OCI-LY7 (cell line): ENCODE data around the gene TBC1D7. TPM values are rescaled to one million over a fixed set of nuclear protein-coding genes. Genes with fewer than 3 reads are reported as not detected.

ENCODE experiments used
- BruUV-seq: library from RNA; stranded (reverse); fragments of 400-500 nt; replicated peaks from 2 replicates; lab custom pipeline; 2021; lab: Mats Ljungman, UMichigan
- CTCF ChIA-PET: fragments of 300-600 bp; sonication (Branson Sonifier 250); formaldehyde crosslinking; loops from one replicate; lab custom pipeline; 2022; ENCODE audit warnings: antibody characterized with exemption; ENCODE audit not compliant: unreplicated experiment; lab: Charles Lee
- POLR2A ChIA-PET: fragments of 300-600 bp; sonication (Branson Sonifier 250); formaldehyde crosslinking; loops from one replicate; lab custom pipeline; 2022; ENCODE audit warnings: antibody characterized with exemption; lab: Charles Lee
- DNase-seq: peaks from one replicate; pipeline ENCODE4 v3.0.0-alpha.2; 2015; ENCODE audit warnings: low spot score
- H2AFZ ChIP-seq: fragments of 200-600 bp; sonication (generic), shearing (Covaris generic); 2 replicates; pipeline ENCODE4 v1.6.1; 2014; ENCODE audit warnings: mild to moderate bottlenecking, antibody characterized with exemption, low read length, moderate library complexity
- H3K27ac ChIP-seq: fragments of 200-600 bp; sonication (generic); 2 replicates; pipeline ENCODE4 v1.5.1; 2014; ENCODE audit warnings: mixed run types, low read depth, mild to moderate bottlenecking, moderate library complexity, low read length, inconsistent platforms; ENCODE audit not compliant: poor library complexity, severe bottlenecking
- H3K36me3 ChIP-seq: fragments of 200-600 bp; sonication (generic); 2 replicates; pipeline ENCODE4 v1.6.1; 2014; ENCODE audit warnings: mild to moderate bottlenecking, antibody characterized with exemption, low read length, moderate library complexity, mixed read lengths; ENCODE audit not compliant: insufficient read depth
- H3K4me1 ChIP-seq: fragments of 200-600 bp; sonication (generic); 2 replicates; pipeline ENCODE4 v1.5.1; 2014; ENCODE audit warnings: mild to moderate bottlenecking, low read length; ENCODE audit not compliant: insufficient read depth, poor library complexity, severe bottlenecking
- H3K4me2 ChIP-seq: fragments of 200-600 bp; sonication (generic); 2 replicates; pipeline ENCODE4 v1.6.1; 2014; ENCODE audit warnings: mild to moderate bottlenecking, low read length
- H3K4me3 ChIP-seq: fragments of 200-600 bp; sonication (generic); 2 replicates; pipeline ENCODE4 v1.5.1; 2014; ENCODE audit warnings: mild to moderate bottlenecking, low read depth, low read length; ENCODE audit not compliant: poor library complexity, severe bottlenecking
- H3K79me2 ChIP-seq: fragments of 200-600 bp; sonication (generic); 2 replicates; pipeline ENCODE4 v1.6.1; 2016; ENCODE audit warnings: low read depth, mild to moderate bottlenecking, low read length, moderate library complexity, mixed read lengths; ENCODE audit not compliant: insufficient read depth
- H3K9me2 ChIP-seq: fragments of 200-600 bp; sonication (generic); 2 replicates; pipeline ENCODE4 v1.6.1; 2016; ENCODE audit warnings: mild to moderate bottlenecking, low read length, mixed read lengths; ENCODE audit not compliant: insufficient read depth
- H3K9me3 ChIP-seq: fragments of 200-600 bp; sonication (generic); 2 replicates; pipeline ENCODE4 v1.6.1; 2014; ENCODE audit warnings: mild to moderate bottlenecking, mixed run types, low read length, mixed read lengths
- H4K20me1 ChIP-seq: fragments of 200-600 bp; sonication (generic); 2 replicates; pipeline ENCODE4 v1.6.1; 2014; ENCODE audit warnings: mild to moderate bottlenecking, antibody characterized with exemption, low read length, moderate library complexity, mixed read lengths; ENCODE audit not compliant: insufficient read depth
- CTCF ChIP-seq: fragments of 200-600 bp; sonication (generic); conservative IDR thresholded peaks from 2 replicates; pipeline ENCODE4 v1.5.1; 2014; ENCODE audit warnings: mild to moderate bottlenecking, antibody characterized with exemption, low read length, moderate library complexity, mixed read lengths
- EZH2phosphoT487 ChIP-seq: fragments of 200-600 bp; sonication (generic); IDR thresholded peaks from 2 replicates; pipeline ENCODE4 v1.6.1; 2018; ENCODE audit warnings: low read depth, borderline replicate concordance, mild to moderate bottlenecking, mixed run types, antibody characterized with exemption, low read length, moderate library complexity, mixed read lengths
- intact Hi-C: fragments of 100-400 bp; cut with micrococcal nuclease; formaldehyde crosslinking; loops from one replicate; pipeline ENCODE4 v1.10.0; 2022; ENCODE audit not compliant: unreplicated experiment
- total RNA-seq, 2 experiments: library from RNA; depleted of rRNA in 1 of 2; stranded (reverse); fragments of >200 nt in 1 of 2; shearing (Covaris generic) in 1 of 2; gene quantifications; 2 replicates each; pipeline ENCODE4 v1.2.3, GENCODE V29; 2014 to 2022

The TBC1D7 gene
- total RNA-seq, 2 experiments from 2014 or later: 46.2 to 69.2 TPM

DNA sequence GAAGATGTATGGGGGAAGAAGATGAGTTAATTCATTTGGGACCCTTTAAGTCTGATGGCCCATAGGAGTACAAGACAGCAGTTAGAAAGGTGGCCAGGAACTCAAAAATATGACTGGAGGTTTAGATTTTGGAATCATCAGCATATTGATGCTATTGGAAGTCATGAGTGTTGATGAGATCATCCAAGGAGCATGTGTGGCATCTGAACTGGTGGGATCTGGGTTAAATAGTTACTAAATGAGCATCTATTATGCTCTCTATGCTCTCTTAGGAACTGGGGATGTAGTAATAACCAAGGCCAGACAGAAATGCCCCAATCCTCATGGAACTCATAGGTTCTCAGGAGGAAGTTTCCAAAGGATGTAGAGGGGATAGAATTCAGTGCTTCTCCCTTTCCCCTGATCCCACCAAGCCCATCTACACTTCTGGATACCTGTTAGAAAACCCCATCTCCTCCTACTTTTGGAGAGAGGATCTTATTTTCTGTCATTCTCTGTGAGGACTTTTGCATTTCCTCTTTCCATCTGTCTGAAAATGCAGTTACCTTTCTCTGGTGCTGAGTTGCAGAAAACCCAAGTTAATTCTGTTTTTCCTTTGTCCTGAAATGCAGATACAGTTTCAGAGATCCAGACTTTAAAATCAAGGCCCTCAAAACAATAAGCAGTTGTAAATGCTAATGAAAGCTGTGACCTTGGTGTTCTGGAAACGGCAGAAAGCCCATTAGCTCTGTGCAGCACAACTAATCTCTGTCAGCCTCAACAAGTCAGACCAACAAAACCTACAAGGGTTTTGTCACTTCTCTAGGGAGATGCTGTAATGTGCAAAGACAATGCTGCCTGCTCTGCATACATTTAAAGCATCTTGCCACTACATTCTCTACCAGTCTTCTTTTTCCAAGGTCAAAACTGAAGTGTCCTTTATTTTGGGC is 65.8 kb downstream of the TBC1D7 start:
- peak overlapping the region; percentile 80 for H3K4me2 ChIP-seq

GRCh38 chr6:13261464-13261994 is 66.8 kb downstream of the TBC1D7 start:
- Histone ChIP-seq H4K20me1 (no peaks in the 10 kb centered on the region), H3K9me2 (no peaks in the 10 kb centered on the region), H3K4me2 (peak overlapping the region; percentile 80), H3K4me1 (peaks cover 63% of the 10 kb centered on the region), H3K4me3 (peak overlapping the region; percentile 59), H3K27ac (peak overlapping the region; percentile 94), H2AFZ (peak overlapping the region; percentile 34; the same call in 1 of the 2 replicates), H3K79me2 (no peaks in the 10 kb centered on the region), H3K9me3 (peaks cover 4% of the 10 kb centered on the region; the same call in 1 of the 2 replicates), H3K36me3 (no peaks in the 10 kb centered on the region; the same call in 1 of the 2 replicates)
- TF ChIP-seq EZH2phosphoT487: no peak
- no peak for TF ChIP-seq CTCF
- no TSS peak for BruUV-seq
- POLR2A ChIA-PET: interaction anchor here (0.6 to 2.5 kb wide), 14 partner anchors 9 to 220 kb away, joined by 3 to 16 read pairs (median 4); partner anchors contain the start of gene TBC1D7
- intact Hi-C loops: loop anchor here (1.0 to 2.0 kb wide), 4 partner anchors 13 to 167 kb away; no protein-coding TSS in a partner anchor
- CTCF ChIA-PET: interaction anchor here (0.7 to 1.0 kb wide), 2 partner anchors 24 to 67 kb away, joined by 3 to 4 read pairs; no protein-coding TSS in a partner anchor
- peak; percentile 97 for DNase-seq

More for the DNA sequence above, 65.8 kb downstream of the TBC1D7 start:
- H2AFZ ChIP-seq: peak overlapping the region; percentile 69
- BruUV-seq: no TSS peak
- intact Hi-C loops: no loop called here
- TF ChIP-seq EZH2phosphoT487: no peak
- TF ChIP-seq CTCF: no peak
- H3K9me2 ChIP-seq: no peaks in the 10 kb centered on the region
- peak; percentile 49 for DNase-seq
- H3K4me1 ChIP-seq: peaks cover 69% of the 10 kb centered on the region
- H3K27ac ChIP-seq: peak overlapping the region; percentile 94
- H3K36me3 ChIP-seq: no peaks in the 10 kb centered on the region; the same call in 1 of the 2 replicates
- CTCF ChIA-PET: no interaction called here
- POLR2A ChIA-PET: interaction anchor here (0.5 to 2.8 kb wide), 9 partner anchors 10 to 163 kb away, joined by 3 to 16 read pairs (median 6); partner anchors contain the start of gene TBC1D7
- peak overlapping the region; percentile 59 for H3K4me3 ChIP-seq
- H3K79me2 ChIP-seq: no peaks in the 10 kb centered on the region
- H3K9me3 ChIP-seq: 0 out of 2 replicates have a peak, but pooled peaks cover 4% of the 10 kb centered on the region
- H4K20me1 ChIP-seq: no peaks in the 10 kb centered on the region
